NT2/D1 (cell line): ENCODE results near the gene MYO5C.

Experiments
- DNase-seq: peaks from one replicate; pipeline ENCODE4 v3.0.0-alpha.2; 2011; ENCODE audit warnings: low read depth, low spot score
- H3K27me3 ChIP-seq: 2 replicates; pipeline ENCODE4 v1.6.0; 2011; ENCODE audit warnings: mild to moderate bottlenecking; ENCODE audit not compliant: insufficient read length, insufficient read depth
- H3K36me3 ChIP-seq: 2 replicates; pipeline ENCODE4 v1.6.1; 2011; ENCODE audit warnings: mild to moderate bottlenecking, low read length, mixed read lengths; ENCODE audit not compliant: insufficient read depth, insufficient read length
- H3K4me1 ChIP-seq: 2 replicates; pipeline ENCODE4 v1.5.1; 2011; ENCODE audit not compliant: insufficient read depth, insufficient read length
- H3K4me3 ChIP-seq: 2 replicates; pipeline ENCODE4 v1.5.1; 2011; ENCODE audit warnings: low read depth; ENCODE audit not compliant: insufficient read length
- H3K9ac ChIP-seq: 2 replicates; pipeline ENCODE4 v1.6.0; 2011; ENCODE audit warnings: low read depth; ENCODE audit not compliant: insufficient read length
- H3K9me3 ChIP-seq: 2 replicates; pipeline ENCODE4 v1.5.1; 2011; ENCODE audit warnings: mild to moderate bottlenecking, low read length; ENCODE audit not compliant: insufficient read depth
- SUZ12 ChIP-seq: IDR thresholded peaks from 2 replicates; pipeline ENCODE4 v1.6.1; 2011; ENCODE audit not compliant: insufficient read length, insufficient read depth; ENCODE audit errors: extremely low read depth
- YY1 ChIP-seq: IDR thresholded peaks from 2 replicates; pipeline ENCODE4 v1.6.1; 2011; ENCODE audit not compliant: insufficient read length, insufficient read depth
- ZNF274 ChIP-seq: IDR thresholded peaks from 2 replicates; pipeline ENCODE4 v1.6.1; 2011; ENCODE audit warnings: mild to moderate bottlenecking, low read depth, low read length

The MYO5C gene

DNA sequence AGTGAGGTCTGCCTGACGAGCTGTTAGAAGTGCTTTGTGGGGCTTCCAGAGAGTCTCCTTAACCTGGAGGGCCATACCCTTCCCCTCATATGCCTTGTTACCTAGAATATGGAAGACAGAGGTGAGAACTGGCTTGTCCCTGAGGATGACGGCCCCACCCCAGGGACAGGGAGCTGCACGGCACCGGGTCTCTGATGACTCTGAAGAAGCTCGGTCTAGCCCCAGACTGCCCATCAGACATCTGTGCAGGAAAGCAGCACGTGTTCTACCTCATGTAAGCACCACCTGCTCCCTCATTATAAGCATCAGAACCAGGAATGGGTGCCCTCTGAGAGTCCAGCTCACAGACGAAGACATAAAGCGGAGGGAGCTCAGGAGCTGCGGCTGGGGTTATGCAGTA is 18.0 kb downstream of the MYO5C start:
- H3K9ac ChIP-seq, result peak overlapping the region; percentile 10
- no peak for TF ChIP-seq ZNF274
- no peak for TF ChIP-seq SUZ12
- no peak for TF ChIP-seq YY1
- no peaks in the 10 kb centered on the region for H3K4me1 ChIP-seq
- H3K36me3 ChIP-seq, result peaks cover 5% of the 10 kb centered on the region
- DNase-seq, result no peak
- H3K27me3 ChIP-seq, result no peaks in the 10 kb centered on the region
- H3K4me3 ChIP-seq, result no peak overlapping the region
- H3K9me3 ChIP-seq, result no peaks in the 10 kb centered on the region

- no peak for DNase-seq
- Histone ChIP-seq H3K27me3 (no peaks in the 10 kb centered on the region), H3K36me3 (peaks cover 5% of the 10 kb centered on the region), H3K9me3 (no peaks in the 10 kb centered on the region), H3K4me1 (no peaks in the 10 kb centered on the region), H3K9ac (no peak overlapping the region), H3K4me3 (no peak overlapping the region)
- no peak for TF ChIP-seq SUZ12
- no peak for TF ChIP-seq ZNF274
- no peak for TF ChIP-seq YY1
These were observed 19.3 kb downstream of the MYO5C start for GRCh38 chr15:52276256-52276770.

- Histone ChIP-seq H3K27me3 (no peaks in the 10 kb centered on the region), H3K9ac (no peak overlapping the region), H3K4me3 (no peak overlapping the region), H3K9me3 (no peaks in the 10 kb centered on the region), H3K36me3 (peaks cover 3% of the 10 kb centered on the region), H3K4me1 (peaks cover 19% of the 10 kb centered on the region)
- no peak for TF ChIP-seq YY1
- TF ChIP-seq SUZ12, result no peak
- DNase-seq, result no peak
These were observed 31.9 kb downstream of the MYO5C start for GRCh38 chr15:52263563-52264282.

DNA sequence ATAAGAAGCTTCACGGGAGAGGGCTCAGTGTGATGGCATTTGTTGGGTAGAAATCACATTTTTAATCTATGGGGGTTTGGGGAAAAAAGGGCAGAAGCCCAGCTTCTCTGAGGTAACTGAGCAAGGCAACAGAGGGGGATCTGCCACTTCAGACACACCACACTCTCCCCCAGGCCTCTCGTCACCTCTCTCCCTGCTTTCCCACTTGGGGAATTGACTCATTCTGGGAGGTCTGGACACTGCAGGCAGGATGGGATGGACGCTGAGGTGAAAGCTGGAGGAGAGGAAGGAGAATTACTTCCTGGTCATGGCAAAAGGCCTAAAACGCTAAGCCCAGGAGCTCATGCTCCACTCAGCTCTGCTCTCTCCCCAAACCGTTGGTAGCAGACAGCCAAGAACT is 33.2 kb downstream of the MYO5C start:
- H3K36me3 ChIP-seq, result peaks cover 3% of the 10 kb centered on the region
- no peaks in the 10 kb centered on the region for H3K9me3 ChIP-seq
- H3K27me3 ChIP-seq, result no peaks in the 10 kb centered on the region
- H3K4me3 ChIP-seq, result no peak overlapping the region
- no peak for TF ChIP-seq SUZ12
- TF ChIP-seq ZNF274, result no peak
- TF ChIP-seq YY1, result no peak
- H3K4me1 ChIP-seq, result peaks cover 19% of the 10 kb centered on the region
- peak overlapping the region; percentile 13 for H3K9ac ChIP-seq
- DNase-seq, result no peak

GRCh38 chr15:52261498-52262242 is 33.9 kb downstream of the MYO5C start:
- Histone ChIP-seq H3K9me3 (no peaks in the 10 kb centered on the region), H3K4me1 (peaks cover 19% of the 10 kb centered on the region), H3K27me3 (no peaks in the 10 kb centered on the region), H3K9ac (peak overlapping the region; percentile 36), H3K4me3 (no peak overlapping the region), H3K36me3 (peaks cover 3% of the 10 kb centered on the region)
- TF ChIP-seq YY1 (peak; percentile 13), SUZ12 (no peak), ZNF274 (no peak)
- peak; percentile 87 for DNase-seq

- H3K9me3 ChIP-seq, result no peaks in the 10 kb centered on the region
- no peak overlapping the region for H3K4me3 ChIP-seq
These were observed 34.6 kb downstream of the MYO5C start for GRCh38 chr15:52261026-52261425.

GRCh38 chr15:52259503-52259902 is 36.1 kb downstream of the MYO5C start:
- no peak for DNase-seq
- H3K36me3 ChIP-seq, result peaks cover 3% of the 10 kb centered on the region
- H3K9me3 ChIP-seq, result no peaks in the 10 kb centered on the region
- H3K27me3 ChIP-seq, result no peaks in the 10 kb centered on the region
- peaks cover 14% of the 10 kb centered on the region for H3K4me1 ChIP-seq
- TF ChIP-seq SUZ12, result no peak
- no peak for TF ChIP-seq ZNF274
- TF ChIP-seq YY1, result no peak
- H3K4me3 ChIP-seq, result no peak overlapping the region
- H3K9ac ChIP-seq, result no peak overlapping the region

More at GRCh38 chr15:52261026-52261425, 34.6 kb downstream of the MYO5C start:
- no peak for DNase-seq
- H3K9ac ChIP-seq, result peak overlapping the region; percentile 36
- H3K27me3 ChIP-seq, result no peaks in the 10 kb centered on the region
- peaks cover 16% of the 10 kb centered on the region for H3K4me1 ChIP-seq
- H3K36me3 ChIP-seq, result peaks cover 3% of the 10 kb centered on the region
- TF ChIP-seq SUZ12 (no peak), YY1 (no peak), ZNF274 (no peak)
